NCI-H1436 (cell line): ENCODE measurements around the gene UBE2F.
"Not testable (repeated sequence)": the region's sequence is repeated elsewhere in the genome, so short reads cannot be mapped to it uniquely, and the experiment has no call there.

Experiments
- DNase-seq: peaks from one replicate; lab custom pipeline; 2025; lab: John Stamatoyannopoulos, UW

UBE2F gene

DNA sequence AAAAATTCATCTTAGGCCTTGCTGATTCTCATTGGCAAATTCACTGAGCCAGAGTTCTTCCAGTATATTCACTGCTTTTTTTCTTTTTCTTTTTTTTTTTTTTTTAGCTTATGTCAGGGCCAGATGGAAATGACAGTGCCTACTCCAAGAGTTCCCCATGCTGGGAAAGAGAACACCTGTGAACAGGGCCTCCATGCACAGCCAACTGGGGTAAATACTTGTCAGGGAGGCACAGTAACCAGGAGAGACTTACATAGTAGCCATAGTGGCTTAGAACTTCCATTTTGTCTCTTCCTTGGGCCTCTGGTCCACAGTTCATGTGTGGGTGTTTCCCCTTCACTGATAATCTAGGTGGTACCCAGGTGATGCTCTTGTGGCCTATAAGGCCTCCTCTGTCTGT lies 78.8 kb downstream of the UBE2F start:
- no peak for DNase-seq

DNA sequence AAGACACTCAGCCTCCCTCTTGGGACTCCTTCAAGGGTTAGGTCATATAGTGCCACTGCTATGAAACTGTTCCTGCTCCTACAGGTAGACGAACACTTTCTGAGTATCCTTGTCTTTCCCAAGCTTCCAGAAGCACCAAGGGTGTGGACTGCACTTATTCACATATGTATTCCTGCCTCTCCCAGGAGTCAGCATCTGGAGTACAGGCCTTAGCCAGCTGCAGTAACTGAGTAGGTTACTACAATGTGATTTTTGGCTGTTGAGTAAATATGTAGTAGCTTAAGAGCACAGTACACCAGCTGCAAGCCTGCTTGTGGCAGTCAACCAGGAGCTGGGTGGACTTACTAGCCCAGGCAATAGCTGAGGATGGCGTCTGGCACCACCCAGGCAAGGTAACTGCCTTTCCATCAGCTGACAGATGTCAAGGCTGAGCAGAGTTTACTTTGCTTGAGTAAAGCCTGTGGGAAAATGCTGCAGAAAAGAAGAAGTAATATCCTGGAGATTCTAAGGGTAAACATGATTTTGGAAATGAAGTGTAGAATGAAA lies 80.0 kb downstream of the UBE2F start:
- no peak for DNase-seq

DNA sequence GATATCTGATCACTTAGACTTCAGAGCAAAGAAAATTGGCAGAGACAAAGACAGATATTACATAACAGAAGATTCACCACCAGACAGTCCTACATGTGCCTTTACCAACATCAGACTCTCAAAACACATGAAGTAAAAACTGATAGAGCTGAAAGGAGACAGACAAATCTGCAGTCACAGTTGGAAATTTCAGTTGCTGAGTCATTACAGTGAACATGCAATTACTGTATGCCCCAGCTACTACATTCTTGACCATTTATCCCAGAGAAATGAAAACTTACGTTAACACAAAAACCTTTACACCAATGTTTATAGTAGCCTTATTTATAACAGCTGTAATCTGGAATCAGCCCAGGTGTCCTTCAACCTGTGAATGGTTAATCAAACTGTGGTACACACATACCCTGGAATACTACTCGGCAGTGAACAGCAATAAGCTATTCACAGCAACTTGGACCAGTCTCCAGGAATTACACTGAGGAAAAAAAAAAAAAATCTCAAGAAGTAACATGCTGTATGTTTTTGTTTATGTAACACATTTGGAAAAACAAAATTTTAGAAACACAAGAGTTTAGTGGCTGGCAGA lies 86.5 kb downstream of the UBE2F start:
- no peak for DNase-seq

DNA sequence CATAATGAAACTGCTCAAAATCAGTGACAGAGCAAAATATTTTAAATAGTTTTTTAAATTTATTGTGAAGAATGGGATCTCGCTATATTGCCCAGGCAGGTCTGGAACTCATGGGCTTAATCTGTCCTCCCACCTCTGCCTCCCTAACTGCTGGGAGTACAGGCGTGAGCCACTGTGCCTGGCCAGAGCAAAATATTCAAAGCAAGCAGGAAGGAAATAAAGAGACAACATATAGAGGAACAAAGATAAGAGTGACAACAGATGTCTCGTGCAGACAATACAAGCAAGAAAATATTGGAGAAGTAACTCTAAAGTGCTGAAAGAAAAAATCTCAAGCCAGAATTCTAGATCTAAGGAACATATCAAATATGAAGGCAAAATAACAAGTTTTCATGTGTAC lies 89.0 kb downstream of the UBE2F start:
- DNase-seq = no peak

DNA sequence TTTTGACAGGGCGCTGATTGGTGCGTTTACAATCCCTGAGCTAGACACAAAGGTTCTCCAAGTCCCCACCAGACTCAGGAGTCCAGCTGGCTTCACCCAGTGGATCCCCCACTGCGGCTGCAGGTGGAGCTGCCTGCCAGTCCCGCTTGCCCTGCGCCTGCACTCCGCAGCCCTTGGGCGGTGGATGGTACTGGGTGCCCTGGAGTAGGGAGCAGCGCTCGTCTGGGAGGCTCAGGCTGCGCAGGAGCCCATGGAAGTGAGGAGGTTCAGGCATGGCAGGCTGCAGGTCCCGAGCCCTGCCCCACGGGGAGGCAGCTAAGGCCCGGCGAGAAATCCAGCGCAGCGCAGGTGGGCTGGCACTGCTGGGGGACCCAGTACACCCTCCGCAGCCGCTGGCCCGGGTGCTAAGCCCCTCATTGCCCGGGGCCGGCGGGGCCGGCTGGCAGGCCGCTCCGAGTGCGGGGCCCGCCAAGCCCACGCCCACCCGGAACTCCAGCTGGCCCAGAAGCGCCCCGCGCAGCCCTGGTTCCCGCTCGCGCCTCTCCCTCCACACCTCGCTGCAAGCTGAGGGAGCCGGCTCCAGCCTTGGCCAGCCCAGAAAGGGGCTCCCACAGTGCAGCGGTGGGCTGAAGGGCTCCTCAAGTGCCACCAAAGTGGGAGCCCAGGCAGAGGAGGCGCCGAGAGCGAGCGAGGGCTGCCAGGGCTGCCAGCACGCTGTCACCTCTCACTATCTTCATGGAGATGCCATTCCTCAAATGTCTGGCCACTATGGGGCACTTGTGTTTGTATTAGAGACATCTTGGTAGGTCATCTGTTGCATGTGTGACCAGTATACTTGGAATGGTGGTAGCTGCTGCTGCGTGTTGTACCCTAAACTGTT lies 91.1 kb downstream of the UBE2F start:
- DNase-seq = not testable (repeated sequence)

DNA sequence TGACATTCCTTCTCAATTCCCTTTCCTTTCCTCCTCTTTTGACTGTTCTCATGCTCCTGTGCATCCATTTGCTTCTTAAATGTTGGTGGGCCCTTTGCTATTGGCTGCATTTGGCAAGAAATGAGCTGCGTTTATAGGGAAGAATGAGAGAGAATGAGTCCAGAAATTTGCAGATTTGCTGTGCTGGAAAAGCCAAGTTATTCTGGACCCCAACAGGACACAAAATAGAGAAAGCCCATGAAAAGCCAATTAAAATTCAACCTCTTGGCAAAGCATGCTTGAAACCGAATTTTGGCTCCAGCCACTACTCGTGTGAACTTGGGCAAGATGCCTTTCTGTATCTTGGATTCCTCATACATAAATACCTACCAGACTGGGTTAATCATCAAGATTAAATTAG lies 92.7 kb downstream of the UBE2F start:
- DNase-seq = no peak

DNA sequence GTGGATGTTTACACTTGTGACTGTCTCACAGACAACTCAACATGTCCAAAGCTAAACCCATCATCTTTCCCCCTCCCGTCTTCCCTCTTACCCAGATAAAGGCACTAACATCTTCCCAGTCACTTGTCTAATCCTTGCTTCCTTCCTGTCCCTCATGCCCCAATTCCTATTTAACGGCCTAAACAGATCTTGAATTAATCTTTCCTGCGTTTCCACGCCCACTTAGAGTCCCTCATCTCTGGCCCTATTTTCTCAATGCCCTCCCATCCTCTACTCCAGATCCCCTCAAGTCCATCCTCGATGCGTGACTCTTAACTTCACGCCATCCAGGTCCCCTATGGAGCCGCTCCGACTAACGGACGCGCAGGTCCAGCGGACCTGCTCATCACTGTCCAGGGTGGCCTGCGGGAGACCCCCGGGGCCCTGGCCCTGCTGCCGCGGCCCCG lies 93.3 kb downstream of the UBE2F start:
- no peak for DNase-seq

DNA sequence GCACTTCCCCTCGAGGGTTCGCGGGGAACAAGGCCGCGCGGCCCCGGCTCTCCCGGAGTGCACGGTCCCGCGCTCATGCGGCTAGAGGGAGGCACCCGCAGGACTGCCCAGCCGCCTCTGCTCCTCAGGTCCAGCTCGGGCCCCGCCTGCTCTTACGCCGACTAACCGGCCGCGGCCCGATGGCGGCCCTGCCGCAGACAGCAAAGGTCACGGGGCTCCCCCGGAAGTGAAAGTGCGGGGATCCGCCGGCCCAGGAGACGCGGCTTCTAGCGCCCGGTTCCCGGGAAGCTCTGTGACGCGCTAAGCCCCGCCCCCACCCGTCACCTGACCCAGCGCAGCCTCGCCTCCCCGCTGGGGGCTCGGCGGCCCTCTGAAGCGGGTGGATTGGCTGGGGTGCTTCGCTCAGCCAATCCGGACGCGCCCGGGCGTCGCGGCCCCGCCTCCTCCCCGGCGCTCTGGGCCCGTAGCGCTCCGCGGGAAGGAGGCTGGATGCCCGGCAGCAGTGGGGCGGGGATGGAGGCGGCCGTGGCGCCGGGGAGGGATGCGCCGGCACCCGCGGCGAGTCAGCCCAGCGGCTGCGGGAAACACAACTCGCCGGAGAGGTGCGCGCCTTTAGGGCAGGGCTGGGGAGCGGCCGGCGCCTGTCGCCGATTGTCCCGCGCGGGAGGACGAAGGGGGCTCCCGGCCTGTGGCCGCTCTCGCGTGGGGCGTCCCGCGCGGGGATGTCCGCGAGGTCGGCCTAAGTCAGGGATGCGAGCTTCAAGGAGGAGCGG lies 93.9 kb downstream of the UBE2F start, which contains the start of gene SCLY:
Gene SCLY (plus strand): TSS at position 460 of the 773 bp plus-strand sequence. CDS start 54 bp downstream, at position 514.
- DNase-seq = peak; percentile 96

DNA sequence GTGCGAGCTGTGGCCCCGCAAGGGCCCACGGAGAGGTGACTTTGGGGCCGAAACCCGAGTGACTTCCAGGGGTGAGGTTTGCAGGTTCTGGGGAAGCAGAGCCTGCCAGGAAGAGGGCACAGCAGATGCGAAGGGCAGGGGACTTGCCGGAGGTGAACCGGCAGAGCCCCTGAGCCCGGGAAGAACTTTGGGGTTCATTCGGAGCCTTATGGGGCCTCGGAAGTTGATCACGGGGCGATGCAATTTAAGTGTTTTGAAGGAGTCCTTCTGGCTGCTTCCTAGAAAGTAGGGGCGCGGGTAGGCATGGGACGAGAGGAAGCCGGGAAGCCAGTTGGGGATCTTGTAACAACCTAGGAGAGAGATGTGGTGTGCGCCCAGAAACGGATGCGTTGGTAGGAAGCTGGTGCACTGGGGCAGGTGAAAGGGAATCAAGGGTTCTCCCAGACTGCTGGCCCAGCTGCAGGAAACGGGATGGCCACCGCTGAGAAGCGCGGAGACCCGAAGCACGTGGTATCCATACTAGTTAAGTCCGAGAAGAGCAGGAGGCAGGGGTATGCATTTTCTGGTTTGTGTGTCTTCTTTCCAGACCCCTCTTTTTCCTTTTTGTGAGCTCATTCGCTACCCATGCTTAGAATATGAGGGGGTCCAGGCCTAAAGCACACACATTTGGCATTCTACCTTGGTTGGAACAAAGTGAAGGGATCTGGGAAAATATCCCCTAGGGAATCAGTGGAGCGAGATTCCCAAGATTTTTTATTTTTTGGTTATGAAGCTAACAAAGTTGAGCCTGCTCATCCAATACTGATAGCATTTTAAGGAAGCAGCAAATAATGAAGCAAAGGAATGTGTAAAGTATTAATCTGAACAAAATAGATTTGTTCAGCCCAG lies 94.7 kb downstream of the UBE2F start:
- peak; percentile 5 for DNase-seq

DNA sequence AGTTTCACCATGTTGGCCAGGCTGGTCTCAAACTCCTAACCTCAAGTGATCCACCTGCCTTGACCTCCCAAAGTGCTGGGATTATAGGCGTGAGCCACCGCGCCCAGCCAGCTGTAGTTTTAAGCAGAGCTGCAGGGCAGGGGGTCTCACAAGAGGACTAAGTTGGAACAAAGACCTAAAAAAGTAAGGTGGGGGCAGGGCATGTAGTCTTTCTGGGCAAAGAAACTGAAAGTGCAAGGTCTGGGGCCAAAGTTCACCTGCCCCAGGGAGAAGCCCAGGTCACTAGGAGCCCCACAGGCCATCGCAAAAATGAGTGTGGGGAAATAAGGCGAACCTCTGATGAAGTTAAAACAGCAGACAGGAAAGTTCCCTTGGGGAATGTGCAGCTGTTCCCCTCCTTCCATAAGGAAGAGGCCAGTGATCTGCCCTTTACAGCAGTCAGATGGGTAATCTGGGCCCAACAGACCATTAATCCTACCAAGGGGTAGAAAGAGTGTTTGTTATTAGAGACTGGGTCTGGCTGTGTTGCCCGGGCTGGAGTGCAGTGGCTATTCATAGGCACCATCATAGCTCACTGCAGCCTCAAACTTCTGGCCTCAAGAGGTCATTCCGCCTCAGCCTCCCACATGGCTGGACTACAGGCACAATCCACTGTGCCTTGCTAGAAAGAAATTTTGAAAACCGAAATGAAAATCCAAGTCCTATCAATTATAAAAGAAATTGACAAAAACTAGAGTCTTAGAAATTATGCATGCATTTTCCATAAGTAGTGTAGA lies 96.8 kb downstream of the UBE2F start:
- DNase-seq = no peak

DNA sequence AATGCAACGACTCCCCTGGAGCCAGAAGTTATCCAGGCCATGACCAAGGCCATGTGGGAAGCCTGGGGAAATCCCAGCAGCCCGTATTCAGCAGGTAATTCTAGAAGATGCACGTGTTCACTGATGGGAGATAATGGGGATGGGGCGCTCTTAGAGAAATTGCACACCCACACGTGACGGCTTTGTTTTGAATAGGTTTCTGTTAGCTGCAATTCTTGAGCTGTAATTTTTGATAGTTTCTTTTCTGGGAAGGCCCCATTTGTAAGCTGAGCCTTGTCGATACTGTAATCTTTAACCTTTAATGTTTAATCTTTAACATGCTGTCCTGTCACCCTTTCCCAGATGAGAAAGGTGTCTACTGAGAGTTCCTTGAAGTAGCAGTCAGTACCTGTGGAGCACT lies 97.6 kb downstream of the UBE2F start:
- DNase-seq = no peak

DNA sequence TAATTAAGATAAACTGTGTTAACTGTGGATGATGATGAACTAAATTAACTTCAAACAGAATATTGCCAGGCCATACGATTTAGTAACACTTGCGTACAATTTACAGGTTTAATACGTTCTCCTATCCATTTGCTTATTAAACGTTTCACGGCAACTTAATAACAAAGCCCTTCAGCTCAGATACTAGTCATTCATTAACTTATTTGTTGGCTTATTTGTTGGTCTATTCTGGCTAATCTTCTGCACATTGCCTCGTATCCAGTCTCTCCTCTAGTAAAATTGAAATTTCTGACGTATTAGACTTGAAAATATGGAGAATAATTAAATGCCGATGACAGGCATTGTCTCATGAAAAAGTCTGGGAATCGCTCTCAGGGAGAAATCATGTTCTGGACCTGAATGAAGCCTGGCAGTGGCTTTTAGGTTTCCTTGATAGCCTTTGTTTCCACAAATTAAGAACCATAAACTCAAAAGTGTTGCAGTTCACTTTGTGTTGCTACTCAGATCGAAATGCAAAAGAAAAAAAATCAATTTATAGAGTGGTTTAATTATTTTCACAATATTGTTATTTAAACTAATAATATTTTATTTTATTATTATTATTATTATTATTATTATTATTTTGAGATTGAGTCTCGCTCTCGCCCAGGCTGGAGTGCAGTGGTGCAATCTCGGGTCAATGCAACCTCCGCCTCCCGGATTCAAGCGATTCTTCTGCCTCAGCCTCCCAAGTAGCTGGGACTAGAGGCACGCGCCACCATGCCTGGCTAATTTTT lies 98.4 kb downstream of the UBE2F start:
- no peak for DNase-seq

DNA sequence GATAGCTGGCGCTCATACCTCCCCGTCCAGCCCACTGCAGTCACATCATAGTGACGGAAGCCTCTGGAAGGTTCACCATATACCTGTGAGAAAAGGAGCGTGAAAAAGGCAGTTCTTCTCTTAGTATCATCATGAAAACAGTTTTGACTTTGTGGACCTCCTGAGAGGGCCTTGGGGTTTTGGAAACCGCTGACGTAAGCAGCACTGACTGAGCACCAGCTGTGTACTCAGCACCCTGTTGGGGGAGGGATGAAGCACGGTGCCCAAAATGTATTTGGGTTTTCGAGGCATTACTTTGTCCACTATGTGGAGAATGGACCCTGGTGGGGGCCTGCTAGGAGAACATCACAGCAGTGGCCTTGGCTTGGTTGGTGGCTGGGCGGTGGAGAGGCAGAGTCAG lies 99.4 kb downstream of the UBE2F start:
- DNase-seq = no peak

DNA sequence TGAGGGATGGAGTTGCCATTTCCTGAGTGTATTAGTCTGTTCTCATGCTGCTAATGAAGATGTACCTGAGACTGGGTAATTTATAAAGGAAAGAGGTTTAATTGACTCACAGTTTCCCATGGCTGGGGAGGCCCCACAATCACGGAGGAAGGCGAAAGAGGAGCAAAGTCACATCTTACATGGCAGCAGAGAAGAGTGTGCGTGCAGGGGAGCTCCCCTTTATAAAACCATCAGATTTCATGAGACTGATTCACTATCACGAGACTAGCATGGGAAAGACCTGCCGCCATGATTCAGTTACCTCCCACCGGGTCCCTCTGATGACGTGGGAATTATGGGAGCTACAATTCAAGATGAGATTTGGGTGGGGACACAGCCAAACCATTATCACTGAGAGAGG lies 99.9 kb downstream of the UBE2F start:
- not testable (repeated sequence) for DNase-seq

DNA sequence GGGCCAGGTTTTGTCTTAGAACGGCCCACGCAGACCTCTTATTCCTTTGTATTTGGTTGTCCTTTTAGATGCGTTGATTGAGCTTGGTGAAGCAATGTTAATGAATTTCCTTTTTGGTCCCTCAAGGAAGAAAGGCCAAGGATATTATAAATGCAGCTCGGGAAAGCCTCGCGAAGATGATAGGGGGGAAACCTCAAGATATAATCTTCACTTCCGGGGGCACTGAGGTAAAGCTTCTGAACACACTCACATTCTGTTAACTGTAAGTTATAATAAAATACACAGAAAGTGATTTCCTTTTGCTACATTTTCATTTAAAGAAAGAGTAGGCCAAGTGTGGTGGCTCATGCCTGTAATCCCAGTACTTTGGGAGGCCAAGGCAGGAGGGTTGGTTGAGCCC lies 101.1 kb downstream of the UBE2F start:
- DNase-seq = no peak

DNA sequence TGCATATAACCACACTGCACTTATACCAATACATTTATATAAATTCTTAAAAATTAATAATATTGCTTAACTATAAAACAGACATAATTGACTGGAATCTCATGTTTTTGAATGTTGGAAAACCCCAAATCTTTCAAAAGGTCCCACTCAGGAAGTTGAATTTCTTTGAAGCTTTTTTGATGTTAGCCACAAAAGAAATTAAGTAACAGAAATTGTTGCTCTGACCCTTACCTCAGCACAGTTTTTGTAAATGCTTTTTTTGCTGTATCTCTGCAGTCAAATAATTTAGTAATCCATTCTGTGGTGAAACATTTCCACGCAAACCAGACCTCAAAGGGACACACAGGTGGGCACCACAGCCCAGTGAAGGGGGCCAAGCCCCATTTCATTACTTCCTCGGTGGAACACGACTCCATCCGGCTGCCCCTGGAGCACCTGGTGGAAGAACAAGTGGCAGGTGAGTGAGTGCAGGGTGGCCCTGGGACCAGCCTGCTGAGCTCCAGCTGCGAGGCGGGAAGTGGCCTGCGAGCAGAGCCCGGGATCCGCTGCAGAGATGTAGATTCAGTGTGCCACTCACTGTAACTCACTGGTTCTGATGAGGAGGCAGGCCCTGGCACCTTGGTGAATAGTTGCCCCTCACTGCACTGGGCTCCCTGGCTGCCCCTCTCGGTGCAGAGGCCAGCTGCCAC lies 102.4 kb downstream of the UBE2F start:
- no peak for DNase-seq

DNA sequence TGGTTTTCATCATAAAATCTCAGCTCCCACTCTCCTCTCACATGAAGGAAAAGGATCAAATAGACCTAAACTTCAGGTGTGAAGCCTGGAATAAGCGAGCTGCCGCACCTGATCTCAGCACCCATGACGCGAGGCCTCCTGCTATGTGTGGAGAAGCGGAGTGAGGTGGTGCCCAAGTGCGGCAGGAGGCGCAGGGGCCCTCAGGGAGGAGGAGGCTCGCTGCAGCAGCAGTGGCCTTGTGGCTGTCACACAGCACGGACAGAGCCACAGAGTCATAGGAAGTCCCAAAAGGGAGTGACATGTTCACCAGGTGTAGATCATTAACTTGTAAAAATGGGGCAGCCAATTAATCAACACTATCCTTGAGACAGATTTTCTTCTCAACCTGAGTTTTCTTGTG lies 103.1 kb downstream of the UBE2F start:
- DNase-seq = no peak

DNA sequence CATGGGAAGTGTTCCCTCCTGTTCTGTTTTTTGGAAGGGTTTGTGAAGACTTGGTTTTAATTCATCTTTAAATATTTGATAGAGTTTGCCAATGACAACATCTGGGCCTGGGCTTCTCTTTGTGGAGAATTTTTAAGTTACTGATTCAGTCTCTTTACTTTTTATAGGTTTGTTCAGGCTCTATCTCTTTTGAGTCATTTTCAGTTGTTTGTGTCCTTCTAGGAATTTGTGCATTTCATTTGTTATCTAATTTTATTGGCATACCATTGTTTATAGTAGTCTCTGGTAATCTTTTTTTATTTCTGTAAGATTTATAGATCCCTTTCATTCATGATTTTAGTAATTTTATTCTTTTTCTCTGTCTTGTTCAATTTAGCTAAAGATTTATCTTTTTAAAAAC lies 108.6 kb downstream of the UBE2F start:
- no peak for DNase-seq

DNA sequence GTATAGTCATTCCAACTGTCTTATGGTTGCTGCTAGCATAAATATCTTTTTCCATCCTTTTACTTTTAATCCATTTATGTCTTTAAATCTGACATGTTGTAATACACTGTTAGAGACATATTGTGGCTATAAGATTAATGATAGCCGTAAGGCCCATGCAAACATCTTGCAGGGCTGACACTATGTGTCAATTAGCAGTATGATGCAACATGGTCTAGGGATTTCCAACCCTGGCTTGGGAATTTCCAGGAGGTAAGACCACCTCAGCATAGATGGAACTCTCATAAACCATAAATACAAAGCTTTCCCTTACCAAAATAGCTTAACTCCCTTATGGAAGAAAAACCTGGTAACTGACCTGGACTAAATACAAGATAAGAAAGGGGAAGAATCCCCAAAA lies 110.5 kb downstream of the UBE2F start:
- no peak for DNase-seq
